HL-60 (cell line): ENCODE measurements around the gene SASH1.

Experiments used
- CTCF ChIP-seq: IDR thresholded peaks from one replicate; pipeline ENCODE4 v1.5.1; 2011; ENCODE audit warnings: low read length, control low read depth, inconsistent platforms; ENCODE audit not compliant: insufficient read depth
- POLR2AphosphoS5 ChIP-seq: IDR thresholded peaks from 2 replicates; pipeline ENCODE4 v1.6.1; 2012; ENCODE audit warnings: low read depth
- REST ChIP-seq: IDR thresholded peaks from 2 replicates; pipeline ENCODE4 v1.6.1; 2012; ENCODE audit warnings: low read depth; ENCODE audit not compliant: insufficient replicate concordance

- TF ChIP-seq CTCF (no peak), POLR2AphosphoS5 (no peak), REST (no peak)
Measured at GRCh38 chr6:148467926-148468325, 125.3 kb downstream of the SASH1 start.
